WTC11 (cell line): ENCODE results near the gene RABL3. TPM values are rescaled to one million over a fixed set of nuclear protein-coding genes. Genes with fewer than 3 reads are reported as not detected.

ENCODE experiments used
- ATAC-seq: fragments of 200-7000 bp; cut with Tn5 transposase; 2 replicates; pipeline ENCODE4 v1.10.0; 2021; ENCODE audit warnings: mild to moderate bottlenecking, moderate library complexity
- CTCF ChIA-PET: fragments of 300-600 bp; sonication (Branson Sonifier 250); formaldehyde crosslinking; loops from one replicate; lab custom pipeline; 2021; ENCODE audit warnings: antibody characterized with exemption; lab: Charles Lee
- POLR2A ChIA-PET: fragments of 350-600 bp; sonication (Branson Sonifier 250); formaldehyde crosslinking; loops from one replicate; lab custom pipeline; 2021; ENCODE audit warnings: antibody characterized with exemption; lab: Charles Lee
- DNase-seq: peaks from one replicate; pipeline ENCODE4 v3.0.0; 2021; ENCODE audit warnings: low spot score
- H3K27ac Mint-ChIP-seq: 2 replicates; pipeline ENCODE4 v1.8.0; 2021; ENCODE audit warnings: mixed read lengths
- H3K27me3 Mint-ChIP-seq: 2 replicates; pipeline ENCODE4 v1.8.0; 2021; ENCODE audit warnings: low read depth, mild to moderate bottlenecking, moderate library complexity, mixed read lengths
- H3K36me3 Mint-ChIP-seq: 2 replicates; pipeline ENCODE4 v1.8.0; 2021; ENCODE audit warnings: mixed read lengths
- H3K4me1 Mint-ChIP-seq: 2 replicates; pipeline ENCODE4 v1.8.0; 2022; ENCODE audit warnings: mixed read lengths
- H3K4me3 Mint-ChIP-seq: 2 replicates; pipeline ENCODE4 v1.8.0; 2021; ENCODE audit warnings: mild to moderate bottlenecking, moderate library complexity, mixed read lengths
- H3K9me3 Mint-ChIP-seq: 2 replicates; pipeline ENCODE4 v1.8.0; 2021; ENCODE audit warnings: mixed read lengths
- ATF3 ChIP-seq: sonication (generic); formaldehyde crosslinking; conservative IDR thresholded peaks from 2 replicates; pipeline ENCODE4 v1.8.1; 2022; ENCODE audit warnings: mild to moderate bottlenecking, missing genetic modification reagents
- CBFB ChIP-seq: sonication (generic); formaldehyde crosslinking; IDR thresholded peaks from 2 replicates; pipeline ENCODE4 v1.8.1; 2022; ENCODE audit warnings: mild to moderate bottlenecking, low read depth, missing genetic modification reagents
- CREB1 ChIP-seq: sonication (generic); formaldehyde crosslinking; IDR thresholded peaks from 2 replicates; pipeline ENCODE4 v1.8.0; 2023; ENCODE audit warnings: mild to moderate bottlenecking, missing genetic modification reagents
- E2F5 ChIP-seq: sonication (generic); formaldehyde crosslinking; IDR thresholded peaks from 2 replicates; pipeline ENCODE4 v1.8.1; 2022; ENCODE audit warnings: mild to moderate bottlenecking, moderate library complexity, missing genetic modification reagents
- FOXJ3 ChIP-seq: sonication (generic); formaldehyde crosslinking; IDR thresholded peaks from 2 replicates; pipeline ENCODE4 v1.9.0; 2021; ENCODE audit warnings: missing genetic modification reagents, mild to moderate bottlenecking, borderline replicate concordance
- FOXP1 ChIP-seq: sonication (generic); formaldehyde crosslinking; IDR thresholded peaks from 2 replicates; pipeline ENCODE4 v1.8.0; 2022; ENCODE audit warnings: missing genetic modification reagents, mild to moderate bottlenecking, moderate library complexity, borderline replicate concordance
- NR1H2 ChIP-seq: sonication (generic); formaldehyde crosslinking; IDR thresholded peaks from 2 replicates; pipeline ENCODE4 v1.9.0; 2021; ENCODE audit warnings: mild to moderate bottlenecking, moderate library complexity, missing genetic modification reagents
- NR3C1 ChIP-seq: sonication (generic); formaldehyde crosslinking; conservative IDR thresholded peaks from 2 replicates; pipeline ENCODE4 v1.8.1; 2023; ENCODE audit warnings: low read depth, mild to moderate bottlenecking, missing genetic modification reagents
- RELA ChIP-seq: sonication (generic); formaldehyde crosslinking; IDR thresholded peaks from 2 replicates; pipeline ENCODE4 v1.8.1; 2022; ENCODE audit warnings: missing genetic modification reagents, mild to moderate bottlenecking, borderline replicate concordance
- SOX15 ChIP-seq: fragments of 250-450 bp; sonication (Bioruptor Pico); IDR thresholded peaks from 2 replicates; pipeline ENCODE4 v1.9.0; 2021; ENCODE audit warnings: mild to moderate bottlenecking
- ZNF121 ChIP-seq: sonication (generic); formaldehyde crosslinking; IDR thresholded peaks from 2 replicates; pipeline ENCODE4 v1.8.0; 2023; ENCODE audit warnings: missing genetic modification reagents
- ZNF532 ChIP-seq: fragments of 250-450 bp; sonication (Bioruptor Pico); IDR thresholded peaks from 2 replicates; pipeline ENCODE4 v1.9.0; 2021; ENCODE audit warnings: mild to moderate bottlenecking, borderline replicate concordance
- ZSCAN18 ChIP-seq: fragments of 250-450 bp; sonication (Bioruptor Pico); IDR thresholded peaks from 2 replicates; pipeline ENCODE4 v2.1.2; 2022; ENCODE audit warnings: mild to moderate bottlenecking, moderate library complexity
- total RNA-seq: library from RNA; stranded (reverse); gene quantifications from 3 replicates; pipeline ENCODE4 v1.2.3, GENCODE V29; 2021
- TF ChIP-seq, protein P1 (sequence below): sonication (generic); formaldehyde crosslinking; IDR thresholded peaks from 2 replicates; pipeline ENCODE4 v1.8.1; 2023; ENCODE audit warnings: mild to moderate bottlenecking, missing genetic modification reagents, moderate library complexity
- TF ChIP-seq, protein P2 (sequence below): sonication (generic); formaldehyde crosslinking; IDR thresholded peaks from 2 replicates; pipeline ENCODE4 v1.8.1; 2023; ENCODE audit warnings: mild to moderate bottlenecking, missing genetic modification reagents
- TF ChIP-seq, protein P3 (sequence below): fragments of 200-600 bp; IDR thresholded peaks from 2 replicates; pipeline ENCODE4 v1.8.0; 2022; ENCODE audit warnings: antibody characterized with exemption
- TF ChIP-seq, protein P4 (sequence below): sonication (generic); formaldehyde crosslinking; IDR thresholded peaks from 2 replicates; pipeline ENCODE4 v1.8.1; 2022; ENCODE audit warnings: low read depth, mild to moderate bottlenecking, moderate library complexity, missing genetic modification reagents, borderline replicate concordance
- TF ChIP-seq, protein P5 (sequence below): sonication (generic); formaldehyde crosslinking; IDR thresholded peaks from 2 replicates; pipeline ENCODE4 v1.8.1; 2023; ENCODE audit warnings: mild to moderate bottlenecking, missing genetic modification reagents, borderline replicate concordance

The RABL3 gene
- total RNA-seq, 1 experiment from 2014 or later: 18.2 TPM

DNA sequence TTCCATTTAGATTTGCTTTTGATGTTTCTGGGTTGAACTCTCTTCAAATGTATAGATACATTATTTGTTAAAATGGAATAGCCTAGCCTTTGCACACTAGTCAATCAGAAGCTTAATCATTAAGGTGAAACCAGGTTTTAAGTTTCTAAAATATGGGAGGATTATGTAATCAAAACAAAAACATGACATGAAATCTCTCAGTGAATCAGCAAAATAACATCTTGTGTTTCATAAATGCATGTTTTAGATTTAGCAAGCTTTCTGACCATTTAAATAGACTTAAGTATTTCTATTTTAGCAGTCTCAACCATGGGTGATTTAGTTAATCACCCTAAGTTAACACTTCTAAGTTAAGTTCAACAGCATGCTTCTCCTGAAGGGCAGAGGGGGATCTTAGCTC, 11.5 kb upstream of the RABL3 start:
- POLR2A ChIA-PET: no interaction called here
- Mint-ChIP-seq H3K27ac (peak overlapping the region; percentile 93), H3K9me3 (peaks cover 14% of the 10 kb centered on the region), H3K4me1 (peaks cover 39% of the 10 kb centered on the region), H3K27me3 (no peaks in the 10 kb centered on the region), H3K36me3 (peaks cover 46% of the 10 kb centered on the region), H3K4me3 (peak overlapping the region; percentile 17; the same call in 1 of the 2 replicates)
- CTCF ChIA-PET: interaction anchor here (1.3 kb wide), 2 partner anchors 34 to 186 kb away, joined by 4 to 5 read pairs; no protein-coding TSS in a partner anchor
- ATAC-seq: no peak
- DNase-seq: no peak
- TF ChIP-seq ZNF121 (CRISPR knock-in tag) (no peak), CBFB (CRISPR knock-in tag) (no peak), FOXP1 (CRISPR knock-in tag) (no peak), E2F5 (CRISPR knock-in tag) (no peak), NR3C1 (CRISPR knock-in tag) (no peak), FOXJ3 (CRISPR knock-in tag) (no peak), CREB1 (no peak), RELA (no peak), NR1H2 (CRISPR knock-in tag) (no peak), ZSCAN18 (CRISPR knock-in tag) (no peak), SOX15 (CRISPR knock-in tag) (no peak), ATF3 (CRISPR knock-in tag) (no peak), ZNF532 (CRISPR knock-in tag) (no peak)
- TF ChIP-seq, protein P1, sequence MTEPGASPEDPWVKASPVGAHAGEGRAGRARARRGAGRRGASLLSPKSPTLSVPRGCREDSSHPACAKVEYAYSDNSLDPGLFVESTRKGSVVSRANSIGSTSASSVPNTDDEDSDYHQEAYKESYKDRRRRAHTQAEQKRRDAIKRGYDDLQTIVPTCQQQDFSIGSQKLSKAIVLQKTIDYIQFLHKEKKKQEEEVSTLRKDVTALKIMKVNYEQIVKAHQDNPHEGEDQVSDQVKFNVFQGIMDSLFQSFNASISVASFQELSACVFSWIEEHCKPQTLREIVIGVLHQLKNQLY (CRISPR knock-in tag): no peak
- TF ChIP-seq, protein P2, sequence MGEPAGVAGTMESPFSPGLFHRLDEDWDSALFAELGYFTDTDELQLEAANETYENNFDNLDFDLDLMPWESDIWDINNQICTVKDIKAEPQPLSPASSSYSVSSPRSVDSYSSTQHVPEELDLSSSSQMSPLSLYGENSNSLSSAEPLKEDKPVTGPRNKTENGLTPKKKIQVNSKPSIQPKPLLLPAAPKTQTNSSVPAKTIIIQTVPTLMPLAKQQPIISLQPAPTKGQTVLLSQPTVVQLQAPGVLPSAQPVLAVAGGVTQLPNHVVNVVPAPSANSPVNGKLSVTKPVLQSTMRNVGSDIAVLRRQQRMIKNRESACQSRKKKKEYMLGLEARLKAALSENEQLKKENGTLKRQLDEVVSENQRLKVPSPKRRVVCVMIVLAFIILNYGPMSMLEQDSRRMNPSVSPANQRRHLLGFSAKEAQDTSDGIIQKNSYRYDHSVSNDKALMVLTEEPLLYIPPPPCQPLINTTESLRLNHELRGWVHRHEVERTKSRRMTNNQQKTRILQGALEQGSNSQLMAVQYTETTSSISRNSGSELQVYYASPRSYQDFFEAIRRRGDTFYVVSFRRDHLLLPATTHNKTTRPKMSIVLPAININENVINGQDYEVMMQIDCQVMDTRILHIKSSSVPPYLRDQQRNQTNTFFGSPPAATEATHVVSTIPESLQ (CRISPR knock-in tag): no peak
- TF ChIP-seq, protein P3, sequence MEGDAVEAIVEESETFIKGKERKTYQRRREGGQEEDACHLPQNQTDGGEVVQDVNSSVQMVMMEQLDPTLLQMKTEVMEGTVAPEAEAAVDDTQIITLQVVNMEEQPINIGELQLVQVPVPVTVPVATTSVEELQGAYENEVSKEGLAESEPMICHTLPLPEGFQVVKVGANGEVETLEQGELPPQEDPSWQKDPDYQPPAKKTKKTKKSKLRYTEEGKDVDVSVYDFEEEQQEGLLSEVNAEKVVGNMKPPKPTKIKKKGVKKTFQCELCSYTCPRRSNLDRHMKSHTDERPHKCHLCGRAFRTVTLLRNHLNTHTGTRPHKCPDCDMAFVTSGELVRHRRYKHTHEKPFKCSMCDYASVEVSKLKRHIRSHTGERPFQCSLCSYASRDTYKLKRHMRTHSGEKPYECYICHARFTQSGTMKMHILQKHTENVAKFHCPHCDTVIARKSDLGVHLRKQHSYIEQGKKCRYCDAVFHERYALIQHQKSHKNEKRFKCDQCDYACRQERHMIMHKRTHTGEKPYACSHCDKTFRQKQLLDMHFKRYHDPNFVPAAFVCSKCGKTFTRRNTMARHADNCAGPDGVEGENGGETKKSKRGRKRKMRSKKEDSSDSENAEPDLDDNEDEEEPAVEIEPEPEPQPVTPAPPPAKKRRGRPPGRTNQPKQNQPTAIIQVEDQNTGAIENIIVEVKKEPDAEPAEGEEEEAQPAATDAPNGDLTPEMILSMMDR: no peak
- TF ChIP-seq, protein P4, sequence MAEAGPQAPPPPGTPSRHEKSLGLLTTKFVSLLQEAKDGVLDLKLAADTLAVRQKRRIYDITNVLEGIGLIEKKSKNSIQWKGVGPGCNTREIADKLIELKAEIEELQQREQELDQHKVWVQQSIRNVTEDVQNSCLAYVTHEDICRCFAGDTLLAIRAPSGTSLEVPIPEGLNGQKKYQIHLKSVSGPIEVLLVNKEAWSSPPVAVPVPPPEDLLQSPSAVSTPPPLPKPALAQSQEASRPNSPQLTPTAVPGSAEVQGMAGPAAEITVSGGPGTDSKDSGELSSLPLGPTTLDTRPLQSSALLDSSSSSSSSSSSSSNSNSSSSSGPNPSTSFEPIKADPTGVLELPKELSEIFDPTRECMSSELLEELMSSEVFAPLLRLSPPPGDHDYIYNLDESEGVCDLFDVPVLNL (CRISPR knock-in tag): no peak
- TF ChIP-seq, protein P5, sequence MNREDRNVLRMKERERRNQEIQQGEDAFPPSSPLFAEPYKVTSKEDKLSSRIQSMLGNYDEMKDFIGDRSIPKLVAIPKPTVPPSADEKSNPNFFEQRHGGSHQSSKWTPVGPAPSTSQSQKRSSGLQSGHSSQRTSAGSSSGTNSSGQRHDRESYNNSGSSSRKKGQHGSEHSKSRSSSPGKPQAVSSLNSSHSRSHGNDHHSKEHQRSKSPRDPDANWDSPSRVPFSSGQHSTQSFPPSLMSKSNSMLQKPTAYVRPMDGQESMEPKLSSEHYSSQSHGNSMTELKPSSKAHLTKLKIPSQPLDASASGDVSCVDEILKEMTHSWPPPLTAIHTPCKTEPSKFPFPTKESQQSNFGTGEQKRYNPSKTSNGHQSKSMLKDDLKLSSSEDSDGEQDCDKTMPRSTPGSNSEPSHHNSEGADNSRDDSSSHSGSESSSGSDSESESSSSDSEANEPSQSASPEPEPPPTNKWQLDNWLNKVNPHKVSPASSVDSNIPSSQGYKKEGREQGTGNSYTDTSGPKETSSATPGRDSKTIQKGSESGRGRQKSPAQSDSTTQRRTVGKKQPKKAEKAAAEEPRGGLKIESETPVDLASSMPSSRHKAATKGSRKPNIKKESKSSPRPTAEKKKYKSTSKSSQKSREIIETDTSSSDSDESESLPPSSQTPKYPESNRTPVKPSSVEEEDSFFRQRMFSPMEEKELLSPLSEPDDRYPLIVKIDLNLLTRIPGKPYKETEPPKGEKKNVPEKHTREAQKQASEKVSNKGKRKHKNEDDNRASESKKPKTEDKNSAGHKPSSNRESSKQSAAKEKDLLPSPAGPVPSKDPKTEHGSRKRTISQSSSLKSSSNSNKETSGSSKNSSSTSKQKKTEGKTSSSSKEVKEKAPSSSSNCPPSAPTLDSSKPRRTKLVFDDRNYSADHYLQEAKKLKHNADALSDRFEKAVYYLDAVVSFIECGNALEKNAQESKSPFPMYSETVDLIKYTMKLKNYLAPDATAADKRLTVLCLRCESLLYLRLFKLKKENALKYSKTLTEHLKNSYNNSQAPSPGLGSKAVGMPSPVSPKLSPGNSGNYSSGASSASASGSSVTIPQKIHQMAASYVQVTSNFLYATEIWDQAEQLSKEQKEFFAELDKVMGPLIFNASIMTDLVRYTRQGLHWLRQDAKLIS (CRISPR knock-in tag): no peak
